ENCODE data around the gene EXD3. TPM values are rescaled to one million over a fixed set of nuclear protein-coding genes. Genes with fewer than 3 reads are reported as not detected.
A peak's percentile ranks its signal among the peaks of the same experiment; 100 is the strongest.

Gene EXD3
- total and polyA plus RNA-seq, 2 of the 13 experiments (the other 11 are each of a cell fraction or from before 2014, with no cell fraction given): 2.7 to 4.8 TPM

DNA sequence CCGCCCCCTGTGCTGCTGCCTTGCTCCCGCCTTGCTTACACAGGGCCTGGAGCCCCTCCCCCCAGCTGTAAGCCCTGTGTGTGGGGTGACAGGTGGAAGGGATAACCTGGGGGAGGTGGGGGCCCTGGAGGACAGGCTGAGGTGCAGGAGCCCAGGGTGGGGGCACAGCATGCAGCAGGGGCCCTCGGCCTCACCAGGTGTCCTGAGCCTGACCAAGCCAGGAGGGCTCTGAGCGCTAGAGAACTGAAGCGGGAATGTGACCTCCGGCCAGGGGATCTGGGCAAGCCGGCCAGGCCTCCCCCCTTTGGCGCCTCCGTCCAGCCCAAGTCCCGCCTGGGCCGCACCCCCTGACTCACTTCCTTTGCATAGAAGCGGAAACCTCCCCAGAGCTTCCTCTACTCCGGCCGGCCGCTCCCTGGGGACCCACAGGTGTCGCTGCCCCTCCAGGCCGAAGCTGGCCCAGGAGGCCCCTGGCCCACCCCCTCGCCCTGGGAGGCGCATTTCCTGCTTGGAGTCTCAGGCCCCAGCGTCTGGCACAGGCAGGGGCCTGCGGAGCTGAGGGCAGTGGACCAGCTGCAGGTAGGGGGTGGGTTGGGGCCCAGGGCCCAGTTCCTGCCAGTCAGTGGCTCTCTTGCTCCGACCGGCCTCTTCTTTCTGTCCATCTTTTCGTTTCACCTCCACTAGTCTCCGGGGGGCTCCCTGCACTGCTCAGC, 145.5 kb downstream of the EXD3 start, which contains the start of gene TOR4A (continued):
- TF ChIP-seq MXD3 (CRISPR knock-in tag; IDR thresholded peaks at IDR 0.05) (peak; percentile 58), SOX6 (IDR thresholded peaks at IDR 0.05) (no peak), SOX6 (CRISPR knock-in tag; IDR thresholded peaks at IDR 0.05) (peak; percentile 43), ZNF619 (CRISPR knock-in tag; IDR thresholded peaks at IDR 0.05) (peak; percentile 74; the same call in 1 of the 2 replicates), ELF4 (CRISPR knock-in tag; IDR thresholded peaks at IDR 0.05; ENCODE audit: borderline replicate concordance) (peak; percentile 78; the same call in 1 of the 2 replicates), TP53 (CRISPR knock-in tag; conservative IDR thresholded peaks at IDR 0.05) (no peak), ZNF784 (CRISPR knock-in tag; IDR thresholded peaks at IDR 0.05; ENCODE audit: borderline replicate concordance) (no peak), ZMYM4 (CRISPR knock-in tag; IDR thresholded peaks at IDR 0.05) (0 out of 2 replicates have a peak, but pooled peaks have one; percentile 42), DPF2 (CRISPR knock-in tag; IDR thresholded peaks at IDR 0.05; ENCODE audit: borderline replicate concordance, low read depth) (no peak), JUNB (CRISPR knock-in tag; IDR thresholded peaks at IDR 0.05; ENCODE audit: borderline replicate concordance) (no peak), RFX1 (IDR thresholded peaks at IDR 0.05) (no peak), ISX (CRISPR knock-in tag; conservative IDR thresholded peaks at IDR 0.05) (no peak), PCBP1 (IDR thresholded peaks at IDR 0.05; ENCODE audit: borderline replicate concordance, low read depth, low read length) (no peak), NFKB2 (CRISPR knock-in tag; IDR thresholded peaks at IDR 0.05; ENCODE audit: borderline replicate concordance) (peak; percentile 72; the same call in 1 of the 2 replicates), ZNF550 (CRISPR knock-in tag; IDR thresholded peaks at IDR 0.05; ENCODE audit: borderline replicate concordance) (no peak), CHD4 (IDR thresholded peaks at IDR 0.05; ENCODE audit: borderline replicate concordance, low read length) (no peak), ZNF207 (IDR thresholded peaks at IDR 0.05; ENCODE audit: borderline replicate concordance) (no peak), RARG (CRISPR knock-in tag; IDR thresholded peaks at IDR 0.05; ENCODE audit: low read depth) (no peak), KDM2A (CRISPR knock-in tag; IDR thresholded peaks at IDR 0.05; ENCODE audit: borderline replicate concordance, low read depth) (peak; percentile 94)
- TF ChIP-seq, protein P1, sequence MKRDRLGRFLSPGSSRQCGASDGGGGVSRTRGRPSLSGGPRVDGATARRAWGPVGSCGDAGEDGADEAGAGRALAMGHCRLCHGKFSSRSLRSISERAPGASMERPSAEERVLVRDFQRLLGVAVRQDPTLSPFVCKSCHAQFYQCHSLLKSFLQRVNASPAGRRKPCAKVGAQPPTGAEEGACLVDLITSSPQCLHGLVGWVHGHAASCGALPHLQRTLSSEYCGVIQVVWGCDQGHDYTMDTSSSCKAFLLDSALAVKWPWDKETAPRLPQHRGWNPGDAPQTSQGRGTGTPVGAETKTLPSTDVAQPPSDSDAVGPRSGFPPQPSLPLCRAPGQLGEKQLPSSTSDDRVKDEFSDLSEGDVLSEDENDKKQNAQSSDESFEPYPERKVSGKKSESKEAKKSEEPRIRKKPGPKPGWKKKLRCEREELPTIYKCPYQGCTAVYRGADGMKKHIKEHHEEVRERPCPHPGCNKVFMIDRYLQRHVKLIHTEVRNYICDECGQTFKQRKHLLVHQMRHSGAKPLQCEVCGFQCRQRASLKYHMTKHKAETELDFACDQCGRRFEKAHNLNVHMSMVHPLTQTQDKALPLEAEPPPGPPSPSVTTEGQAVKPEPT (CRISPR knock-in tag; IDR thresholded peaks at IDR 0.05; ENCODE audit: low read depth): no peak
- TF ChIP-seq, protein P2, sequence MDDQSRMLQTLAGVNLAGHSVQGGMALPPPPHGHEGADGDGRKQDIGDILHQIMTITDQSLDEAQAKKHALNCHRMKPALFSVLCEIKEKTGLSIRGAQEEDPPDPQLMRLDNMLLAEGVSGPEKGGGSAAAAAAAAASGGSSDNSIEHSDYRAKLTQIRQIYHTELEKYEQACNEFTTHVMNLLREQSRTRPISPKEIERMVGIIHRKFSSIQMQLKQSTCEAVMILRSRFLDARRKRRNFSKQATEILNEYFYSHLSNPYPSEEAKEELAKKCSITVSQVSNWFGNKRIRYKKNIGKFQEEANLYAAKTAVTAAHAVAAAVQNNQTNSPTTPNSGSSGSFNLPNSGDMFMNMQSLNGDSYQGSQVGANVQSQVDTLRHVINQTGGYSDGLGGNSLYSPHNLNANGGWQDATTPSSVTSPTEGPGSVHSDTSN (CRISPR knock-in tag; IDR thresholded peaks at IDR 0.05; ENCODE audit: borderline replicate concordance): no peak
- TF ChIP-seq, protein P3, sequence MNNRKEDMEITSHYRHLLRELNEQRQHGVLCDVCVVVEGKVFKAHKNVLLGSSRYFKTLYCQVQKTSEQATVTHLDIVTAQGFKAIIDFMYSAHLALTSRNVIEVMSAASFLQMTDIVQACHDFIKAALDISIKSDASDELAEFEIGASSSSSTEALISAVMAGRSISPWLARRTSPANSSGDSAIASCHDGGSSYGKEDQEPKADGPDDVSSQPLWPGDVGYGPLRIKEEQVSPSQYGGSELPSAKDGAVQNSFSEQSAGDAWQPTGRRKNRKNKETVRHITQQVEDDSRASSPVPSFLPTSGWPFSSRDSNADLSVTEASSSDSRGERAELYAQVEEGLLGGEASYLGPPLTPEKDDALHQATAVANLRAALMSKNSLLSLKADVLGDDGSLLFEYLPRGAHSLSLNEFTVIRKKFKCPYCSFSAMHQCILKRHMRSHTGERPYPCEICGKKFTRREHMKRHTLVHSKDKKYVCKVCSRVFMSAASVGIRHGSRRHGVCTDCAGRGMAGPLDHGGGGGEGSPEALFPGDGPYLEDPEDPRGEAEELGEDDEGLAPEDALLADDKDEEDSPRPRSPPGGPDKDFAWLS (CRISPR knock-in tag; IDR thresholded peaks at IDR 0.05; ENCODE audit: borderline replicate concordance): no peak
